Activated naive CD8-positive, alpha-beta T cell treated with anti-CD3 and anti-CD28 coated beads, Interleukin-2, amount 50 U/mL, for 16 hours (primary cell): ENCODE results near the gene HOXB6.

ENCODE experiments used
- DNase-seq: peaks from one replicate; pipeline ENCODE4 v3.0.0-alpha.2; 2020; ENCODE audit warnings: low read depth, low spot score

Gene HOXB6

DNA sequence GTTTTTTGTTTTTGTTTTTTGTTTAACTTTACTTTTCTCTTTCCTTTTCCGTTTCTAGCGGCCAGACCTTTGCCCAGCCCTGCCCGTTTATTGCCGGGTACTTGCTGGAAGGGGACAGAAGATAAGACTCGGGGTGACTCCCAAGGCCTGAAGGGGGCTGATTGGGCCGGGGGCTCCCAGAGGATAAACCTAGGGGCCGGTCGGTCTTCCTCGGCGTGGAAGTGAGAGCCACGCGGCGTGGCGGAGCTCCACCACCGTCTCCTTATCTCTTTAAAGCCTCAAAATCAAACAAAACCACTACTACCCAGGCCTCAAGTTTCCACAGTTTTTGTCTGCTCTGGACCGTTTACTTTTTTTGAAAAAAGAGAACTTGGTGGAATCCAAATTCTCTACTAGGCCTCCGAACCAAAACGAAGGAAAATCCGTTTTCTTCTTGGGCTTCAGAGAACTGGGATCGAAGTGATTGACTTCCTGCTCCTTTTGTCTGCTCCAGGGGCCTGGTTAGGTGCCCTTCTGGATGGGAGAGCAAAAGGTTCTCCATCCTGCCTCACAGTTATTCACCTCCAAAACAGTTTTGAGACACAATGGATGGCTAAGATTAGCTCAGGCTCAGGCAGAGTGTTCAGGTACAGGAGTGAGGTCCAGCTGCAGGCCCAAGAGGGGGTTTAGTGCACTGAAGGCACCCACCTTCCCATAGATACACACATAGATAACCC, 29.9 kb upstream of the HOXB6 start:
- DNase-seq = no peak

DNA sequence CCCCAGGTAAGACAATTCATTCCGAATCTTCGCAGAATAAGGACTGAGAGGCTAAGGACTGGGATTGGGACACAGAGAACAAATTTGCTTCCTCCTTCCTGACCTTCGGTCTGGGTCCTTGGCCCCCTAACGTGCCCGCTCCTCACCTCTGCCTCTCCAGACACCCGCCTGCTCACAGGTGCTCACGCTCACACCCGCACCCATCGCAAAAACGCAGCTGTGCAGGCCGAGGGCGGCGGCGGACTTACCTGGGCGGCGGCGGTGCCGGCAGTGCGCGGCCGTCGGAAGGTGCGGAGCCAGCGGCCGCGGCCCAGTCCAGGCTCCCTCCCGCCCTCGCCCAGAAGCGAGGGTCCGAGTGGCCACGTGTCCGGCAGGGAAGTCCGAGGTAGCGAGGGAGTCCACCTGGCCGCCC, 28.5 kb upstream of the HOXB6 start:
- no peak for DNase-seq

DNA sequence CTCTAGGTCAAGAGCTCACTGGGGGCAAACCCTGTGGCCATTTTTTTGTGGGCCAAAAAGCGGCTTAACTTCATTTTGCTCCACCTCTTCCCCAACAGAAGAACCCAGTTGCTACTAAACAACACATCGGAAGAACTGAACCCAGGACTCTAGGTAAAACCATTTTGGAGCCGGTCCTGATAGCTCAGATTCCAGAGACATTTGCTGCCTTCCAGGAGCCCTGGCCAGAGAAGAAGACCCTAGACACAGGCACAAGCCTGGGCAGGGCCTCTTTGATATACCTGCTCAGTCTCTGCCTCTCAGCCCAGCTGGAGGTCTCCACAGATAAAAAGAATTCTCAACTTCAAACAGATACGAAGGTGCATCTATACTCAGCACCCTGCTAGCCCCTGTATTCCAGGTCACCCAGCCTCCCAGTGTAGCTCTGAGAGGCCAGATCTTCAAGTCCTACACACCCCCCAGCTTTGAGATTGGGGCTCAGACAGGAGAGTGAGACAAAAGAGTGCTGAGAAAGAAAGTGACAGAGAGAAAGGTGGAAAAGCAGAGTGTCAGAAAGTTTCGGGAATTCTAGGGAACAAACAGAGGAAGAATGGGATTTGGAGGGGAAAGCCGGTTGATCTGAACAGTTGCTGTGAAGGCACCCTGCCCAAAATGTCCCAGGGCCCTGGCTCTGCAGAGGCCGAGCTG, 27.9 kb upstream of the HOXB6 start:
- DNase-seq = no peak

DNA sequence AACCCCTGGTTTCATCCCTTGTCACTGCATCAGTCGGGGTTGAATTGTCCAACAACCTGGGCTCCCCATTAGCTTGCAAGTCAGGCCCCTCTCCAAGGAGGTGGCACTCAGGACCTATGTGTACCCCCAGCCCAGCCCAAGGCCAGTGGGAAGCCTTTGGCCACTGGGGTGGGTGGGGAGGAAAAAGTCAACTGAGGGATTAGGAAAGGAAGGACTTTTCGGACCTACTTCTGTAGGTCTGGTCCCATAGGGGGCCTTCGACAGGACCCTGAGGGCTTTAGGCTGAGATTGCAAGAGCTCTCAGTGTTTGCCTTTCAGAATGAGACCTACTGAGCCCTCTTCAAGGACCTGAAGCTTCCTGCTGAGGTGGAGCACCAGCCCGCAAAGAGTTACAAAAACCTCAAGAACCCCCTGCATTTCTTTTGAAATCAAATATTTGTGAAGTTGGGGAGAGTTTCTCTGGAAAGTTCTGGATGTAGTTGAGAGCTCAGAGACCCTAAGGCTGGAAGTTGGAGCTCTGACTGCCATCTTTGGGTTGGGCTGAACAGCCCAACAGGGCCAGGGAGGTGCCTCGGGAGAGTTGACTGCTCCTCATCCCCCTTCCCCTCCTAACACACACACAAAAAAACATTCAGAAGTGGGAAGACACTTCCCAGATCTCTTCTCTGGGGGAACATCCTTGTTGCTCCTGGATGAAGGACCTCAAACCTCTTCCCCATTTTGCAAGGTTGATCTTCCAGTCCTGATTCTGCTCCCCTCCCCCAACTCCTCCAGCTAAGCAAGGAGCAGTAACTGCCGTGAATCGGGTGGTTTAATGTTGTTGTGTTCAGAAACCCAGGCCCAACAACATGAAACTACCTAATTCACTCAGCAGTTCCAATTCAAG, 27.1 kb upstream of the HOXB6 start:
- no peak for DNase-seq

DNA sequence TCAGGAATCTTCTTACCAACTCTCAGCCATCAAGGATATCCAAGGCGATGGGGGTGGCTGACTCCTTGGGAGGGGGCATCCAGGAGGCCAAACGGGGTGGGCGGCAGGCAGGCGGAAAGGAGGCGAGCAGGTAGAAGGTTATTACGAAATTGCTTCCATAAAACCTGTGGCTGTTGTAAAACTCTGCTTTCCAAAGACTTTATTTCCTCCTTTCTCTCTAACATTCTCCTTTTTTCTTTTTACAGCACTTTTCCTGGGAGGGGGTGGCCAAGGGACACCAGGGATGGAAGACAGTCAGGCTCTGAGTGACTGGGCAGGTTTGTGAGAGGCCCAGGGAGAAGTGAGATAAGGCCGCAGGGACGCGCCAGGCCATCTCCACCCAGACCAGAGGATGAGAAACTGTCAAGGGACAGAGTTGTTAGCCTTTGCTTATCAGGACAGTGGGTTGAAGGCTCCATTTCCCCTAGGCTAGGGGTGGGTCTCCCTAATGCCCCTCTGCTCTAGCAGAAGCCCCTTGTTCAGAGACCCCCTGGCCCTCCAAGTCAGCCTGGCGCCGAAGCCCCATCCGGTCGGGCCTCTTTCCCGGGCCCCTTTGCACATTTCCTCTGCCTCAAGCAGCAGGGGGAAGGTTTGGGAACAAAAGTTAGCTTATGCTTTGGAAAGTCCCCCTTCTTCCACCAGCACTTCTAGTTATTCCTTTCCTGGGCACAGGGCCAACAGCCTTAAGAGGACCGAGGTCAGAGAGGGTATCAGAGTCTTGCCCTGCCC, 26.3 kb upstream of the HOXB6 start:
- no peak for DNase-seq

DNA sequence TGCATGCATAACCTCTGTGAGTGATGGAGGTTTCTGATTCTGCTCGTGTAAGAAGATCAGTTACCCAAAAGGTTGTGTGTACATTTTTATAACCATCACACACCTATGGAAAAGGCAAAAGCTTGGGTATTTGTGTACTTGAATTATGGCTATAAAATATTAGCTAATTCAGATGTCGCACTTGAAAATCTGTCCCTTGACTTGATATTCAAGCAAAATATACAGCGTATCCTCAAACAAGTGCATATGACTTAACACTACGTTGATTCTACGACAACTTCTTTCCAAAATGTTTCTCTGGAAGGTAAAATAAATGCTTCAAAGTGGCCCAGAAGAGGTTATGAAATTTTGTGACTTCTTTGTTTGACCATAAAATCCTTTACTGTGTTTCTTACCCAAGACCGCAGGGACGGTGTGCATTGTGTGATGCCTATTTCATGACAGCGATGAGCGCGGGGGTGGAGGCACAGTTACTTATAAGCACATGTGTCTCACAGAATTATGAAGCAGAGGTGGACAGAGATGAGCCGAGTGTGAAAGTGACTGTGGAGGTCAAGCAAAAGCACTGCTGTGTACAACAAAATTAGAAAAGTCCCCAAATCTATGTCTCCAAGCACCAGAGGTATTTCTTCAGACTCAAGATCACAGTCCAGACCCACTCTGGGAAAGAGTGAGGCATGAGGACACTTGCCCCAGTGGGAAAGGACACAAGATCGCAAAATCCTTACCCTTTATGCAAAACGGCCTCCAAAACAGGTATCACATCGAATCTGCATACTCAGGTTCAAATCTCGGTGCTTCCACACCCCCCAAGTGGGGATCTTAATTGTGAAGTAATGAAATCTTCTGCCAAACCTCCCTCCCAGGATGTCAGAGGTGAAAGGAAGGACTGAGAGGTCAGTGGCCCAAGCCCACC, 25.5 kb upstream of the HOXB6 start:
- DNase-seq = no peak

DNA sequence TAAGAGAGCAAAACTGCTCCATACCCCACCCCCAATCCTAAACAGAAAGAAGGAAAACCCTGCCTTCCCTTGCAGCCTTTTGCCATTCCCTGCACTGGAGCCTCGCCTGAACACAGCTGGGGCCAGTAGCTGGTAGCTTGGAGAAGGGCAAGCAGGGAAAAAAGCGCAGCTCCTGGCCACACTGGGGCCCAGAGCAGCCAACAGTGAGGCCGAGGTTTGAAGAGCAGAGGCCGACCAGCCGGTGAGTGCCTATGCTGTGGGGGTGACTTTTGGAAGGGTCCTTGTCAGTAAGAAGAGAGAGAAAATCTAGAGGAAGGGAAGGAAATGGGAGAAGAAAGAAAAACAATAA, 24.6 kb upstream of the HOXB6 start:
- no peak for DNase-seq

DNA sequence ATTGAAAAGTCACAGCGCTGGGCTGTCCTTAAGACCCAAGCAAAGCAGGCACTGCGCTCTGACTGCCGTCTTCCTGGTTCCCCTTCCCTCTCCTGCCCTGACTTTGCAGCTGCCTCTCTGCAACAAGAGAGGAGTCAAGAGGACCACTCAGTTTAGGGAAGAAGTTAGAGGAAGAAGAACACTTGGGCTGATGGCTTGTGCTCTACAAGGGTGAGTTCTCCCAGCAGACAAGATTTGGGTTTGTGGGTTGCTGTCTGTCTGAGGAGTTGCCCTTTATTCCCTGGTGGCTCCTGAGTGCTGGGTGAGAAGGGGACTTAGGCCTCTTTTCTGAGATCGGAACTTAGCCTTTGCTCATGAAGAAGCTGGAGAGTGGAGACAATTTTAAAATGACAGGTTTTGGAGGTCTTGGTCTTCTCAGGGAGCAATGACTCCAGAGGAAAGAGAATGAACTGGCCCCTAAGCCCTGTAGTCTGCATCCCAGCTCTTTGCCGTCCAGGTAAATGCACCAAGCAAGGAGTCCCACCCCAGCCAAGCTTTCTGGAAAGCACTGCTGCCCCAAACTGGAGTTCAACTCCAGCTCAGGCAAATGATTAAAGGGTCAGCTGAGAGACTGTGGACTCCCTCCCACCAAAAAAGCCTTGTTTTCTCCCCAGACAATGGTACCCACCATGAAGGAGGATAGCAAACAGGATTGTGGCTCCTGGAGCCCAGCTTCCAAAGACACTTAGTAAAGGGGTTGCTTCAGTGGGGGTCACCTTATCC, 24.0 kb upstream of the HOXB6 start:
- DNase-seq = no peak

DNA sequence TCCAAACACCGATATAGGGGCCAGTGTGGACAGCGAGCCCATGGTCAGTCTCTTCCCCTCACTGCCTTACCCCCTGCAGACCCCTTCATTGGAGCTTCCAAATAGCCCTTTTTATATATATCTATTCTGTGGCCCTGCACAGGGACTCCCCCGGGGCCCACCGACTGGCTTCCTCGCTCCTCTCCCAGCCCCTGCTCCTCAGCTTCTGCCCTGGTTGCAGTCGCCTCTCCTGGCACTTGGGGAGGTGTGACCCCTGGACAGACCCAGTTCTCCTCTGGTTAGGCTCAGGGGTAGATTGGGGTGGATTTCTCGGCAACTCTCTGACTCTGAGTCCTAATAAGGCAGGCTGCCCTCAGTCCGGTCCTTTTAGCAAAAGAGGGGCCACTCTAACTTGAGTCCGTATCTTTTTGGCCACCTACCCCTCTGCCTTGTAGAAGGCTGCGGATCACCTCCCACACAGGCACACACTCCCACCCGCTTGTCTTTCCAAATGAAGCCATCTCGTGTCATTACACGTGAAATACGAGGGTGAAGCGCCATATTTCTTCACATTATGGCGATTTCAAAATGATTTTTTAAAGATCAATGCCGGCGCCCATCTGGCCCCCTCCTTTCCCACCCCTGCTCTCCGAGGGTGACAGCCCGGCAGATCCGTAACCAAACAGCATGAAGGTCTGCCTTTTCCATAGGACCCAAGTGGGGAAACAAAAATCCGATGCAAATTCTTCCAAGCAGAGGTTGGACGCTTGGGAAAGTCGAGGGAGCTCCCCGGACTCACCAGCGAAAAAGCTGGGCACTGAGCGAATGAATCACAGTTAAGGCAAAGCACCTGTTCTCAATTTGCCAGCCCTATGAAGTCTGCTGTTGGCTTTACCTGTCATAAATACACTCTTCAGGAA, 23.1 kb upstream of the HOXB6 start:
- no peak for DNase-seq

DNA sequence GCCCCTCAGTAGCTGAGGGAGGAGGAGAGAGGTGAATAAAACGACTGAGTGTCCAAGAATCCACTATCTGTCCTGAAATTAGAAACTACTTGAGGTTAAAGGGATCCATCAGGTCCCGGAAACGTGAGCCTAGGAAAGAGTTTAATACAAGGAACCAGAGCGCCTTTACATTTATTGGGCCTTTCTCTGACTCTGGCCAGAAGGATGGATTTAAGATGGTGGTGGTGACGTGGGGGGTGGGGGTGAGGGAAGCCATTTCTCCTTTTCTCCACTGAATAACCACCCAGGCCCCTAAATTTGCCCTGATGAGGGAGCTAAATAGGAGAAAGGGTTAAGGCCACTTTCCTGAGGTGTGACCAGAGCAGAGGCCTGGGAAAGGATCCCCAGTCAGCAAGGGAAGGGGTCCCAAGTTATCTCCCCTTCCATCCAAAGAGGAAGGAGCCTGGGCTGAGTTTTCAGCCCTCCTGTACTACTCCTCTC, 22.4 kb upstream of the HOXB6 start:
- no peak for DNase-seq

DNA sequence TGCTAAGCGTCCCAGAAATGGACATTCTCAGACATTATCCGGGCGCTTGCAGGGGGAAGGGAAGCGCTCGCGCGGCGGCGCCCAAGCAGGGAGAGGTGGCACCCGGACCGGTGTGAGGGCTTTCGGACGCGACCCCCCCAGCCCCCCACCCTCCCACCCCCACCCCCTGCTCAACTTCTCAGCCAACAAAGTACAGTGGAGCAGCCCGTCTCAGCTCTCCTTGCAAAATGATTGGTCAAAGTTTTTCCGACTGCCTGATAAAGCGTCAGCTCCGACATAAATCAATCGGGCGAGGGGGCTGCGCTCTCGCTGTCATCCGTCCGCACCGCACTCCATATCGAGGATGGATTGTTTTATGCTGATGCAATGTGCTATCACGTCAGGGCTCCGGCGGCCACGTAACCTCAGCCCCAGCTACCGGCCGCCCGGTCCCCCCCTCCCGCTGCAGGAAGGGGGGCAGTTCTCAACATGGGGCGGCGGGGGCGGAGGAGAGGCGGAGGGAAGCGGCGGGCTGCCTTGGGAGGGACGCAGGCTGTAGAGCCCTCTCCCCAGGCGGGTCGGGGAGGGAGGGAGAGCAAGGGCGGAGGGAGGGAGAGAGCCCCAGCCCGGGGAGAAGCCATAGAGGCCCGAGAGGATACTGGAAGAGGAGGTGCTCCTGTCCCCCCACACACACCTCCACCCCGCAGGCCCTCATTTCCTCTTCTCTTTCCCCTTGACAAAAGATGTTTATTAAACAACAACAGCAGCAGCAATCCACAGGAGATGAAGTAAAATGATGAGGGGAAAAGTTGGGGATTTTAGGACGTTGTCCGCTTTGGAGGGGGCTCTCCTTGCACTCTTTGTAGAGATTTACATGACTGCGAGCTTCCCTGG, 21.7 kb upstream of the HOXB6 start, which contains the start of gene HOXB9:
HOXB9 (minus strand) TSS at position 114 of the 873 bp plus-strand sequence; CDS start at position 25, 89 bp downstream.
- DNase-seq = no peak

DNA sequence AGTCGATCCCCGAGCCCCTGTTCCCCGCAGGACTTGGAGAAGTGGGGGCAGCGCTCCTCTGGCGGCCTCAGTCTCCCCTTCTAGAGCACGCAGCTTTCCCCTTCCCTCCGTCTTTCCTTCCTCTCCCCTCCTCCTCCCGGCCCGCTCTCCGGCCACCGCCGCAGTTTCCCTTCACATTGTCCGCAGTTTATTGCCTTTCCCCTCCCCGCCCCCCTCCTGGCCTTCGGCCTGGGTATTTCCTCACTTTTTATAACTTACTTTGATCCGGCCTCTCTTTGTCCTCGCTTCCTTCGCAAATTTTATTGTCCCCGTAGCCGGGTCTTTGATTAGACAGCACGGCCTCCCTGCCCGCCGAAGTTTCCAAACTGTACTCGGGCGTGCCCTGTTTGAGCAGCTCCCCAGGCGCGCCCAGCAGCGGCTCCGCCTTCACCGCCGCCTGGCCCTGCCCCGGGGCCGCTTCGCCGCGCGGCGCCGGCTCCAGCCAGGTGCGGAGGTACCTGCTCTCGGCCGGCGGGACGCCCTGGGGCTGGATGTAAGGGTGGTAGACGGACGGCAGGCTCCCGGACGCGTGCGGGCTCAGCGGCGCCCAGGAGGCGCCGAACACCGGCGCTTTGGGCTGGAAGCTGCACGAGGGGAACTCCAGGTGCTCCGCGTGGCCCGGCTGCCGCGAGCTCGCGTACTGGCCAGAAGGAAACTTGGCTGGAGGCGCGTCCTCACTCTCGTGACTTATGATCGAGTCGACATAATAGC, 20.9 kb upstream of the HOXB6 start:
- no peak for DNase-seq

DNA sequence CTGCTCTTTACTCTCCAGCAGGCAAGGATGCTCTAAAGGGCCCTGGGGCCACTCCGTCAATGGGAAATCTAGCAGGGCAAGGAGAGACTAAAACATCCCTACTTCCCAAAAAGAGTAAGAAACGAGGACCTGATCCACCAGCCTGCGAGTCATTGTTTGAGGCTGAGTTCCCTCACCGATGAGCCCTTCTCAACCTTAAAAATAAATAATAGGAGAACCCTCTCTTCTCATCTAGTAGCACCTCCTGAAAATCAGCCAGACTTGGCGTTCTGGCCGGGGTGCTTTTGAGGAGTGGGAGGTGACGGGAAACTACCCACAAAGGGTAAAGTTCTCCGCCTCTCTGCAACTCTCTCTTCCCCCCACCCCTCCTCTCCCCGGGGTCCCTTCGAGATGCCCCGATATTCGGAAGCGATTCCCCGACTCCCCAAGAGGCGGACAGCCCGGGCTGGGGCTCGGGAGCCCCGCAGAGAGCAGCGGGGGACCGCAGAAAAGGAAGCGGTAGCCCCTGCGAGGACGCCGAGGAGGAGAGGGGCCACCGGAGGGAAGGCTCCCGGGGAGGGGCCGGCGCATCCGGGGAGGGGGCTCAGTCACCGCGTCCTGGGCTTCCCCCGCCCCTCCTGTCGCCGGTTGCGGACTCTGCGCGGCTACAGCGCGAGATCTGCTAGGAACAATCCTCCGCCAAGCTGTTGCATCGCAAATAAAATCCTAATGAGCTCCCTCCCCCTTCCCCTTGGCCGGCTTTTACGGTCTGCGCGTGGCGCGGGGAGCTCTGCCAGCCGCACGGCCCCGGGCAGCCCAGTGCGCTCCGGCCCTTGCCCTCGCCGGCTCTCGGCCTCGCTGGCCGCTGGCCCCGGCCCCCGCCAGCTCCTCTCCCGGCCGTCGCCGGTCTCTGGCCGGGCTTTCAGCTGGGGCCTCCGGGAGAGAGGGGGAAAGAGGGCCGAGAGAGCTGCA, 20.0 kb upstream of the HOXB6 start:
- DNase-seq = no peak

DNA sequence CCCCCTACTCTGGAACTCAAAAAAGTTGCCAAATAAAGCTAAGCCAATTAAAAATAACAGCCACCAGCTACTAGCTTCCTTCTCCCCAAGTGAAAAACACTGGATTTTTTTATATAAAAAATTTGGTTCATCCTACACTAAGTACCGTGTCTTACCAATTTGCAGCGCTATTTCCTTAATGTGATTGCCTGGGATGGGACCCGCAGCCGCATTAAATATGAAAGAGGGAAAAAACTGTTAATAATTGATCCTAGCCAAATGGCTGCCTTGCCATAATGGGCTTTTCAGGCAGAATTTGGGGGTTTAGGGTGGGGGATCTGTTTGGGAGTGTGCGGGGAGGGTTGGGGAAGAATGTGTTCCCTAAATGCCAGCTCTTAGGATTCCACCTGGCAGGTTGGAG, 19.3 kb upstream of the HOXB6 start:
- no peak for DNase-seq

DNA sequence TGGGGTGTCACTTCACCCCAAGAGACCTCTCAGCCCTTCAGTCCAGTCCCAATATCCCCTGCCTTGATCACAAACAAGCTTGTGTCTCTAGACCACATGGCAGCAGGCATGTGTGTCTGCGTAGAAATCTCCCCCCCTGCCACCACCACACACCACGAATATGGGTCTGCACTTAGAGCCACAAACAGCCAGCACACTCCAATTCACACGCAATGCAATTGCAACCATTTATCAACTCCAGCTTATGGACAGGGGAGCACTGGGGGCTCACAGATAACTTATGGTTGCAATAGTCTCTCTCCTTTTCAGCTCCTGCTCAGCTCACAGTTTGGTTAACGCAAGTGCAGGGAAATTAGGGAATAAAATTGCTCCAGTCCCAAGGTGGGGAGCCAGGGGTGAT, 18.8 kb upstream of the HOXB6 start:
- no peak for DNase-seq

DNA sequence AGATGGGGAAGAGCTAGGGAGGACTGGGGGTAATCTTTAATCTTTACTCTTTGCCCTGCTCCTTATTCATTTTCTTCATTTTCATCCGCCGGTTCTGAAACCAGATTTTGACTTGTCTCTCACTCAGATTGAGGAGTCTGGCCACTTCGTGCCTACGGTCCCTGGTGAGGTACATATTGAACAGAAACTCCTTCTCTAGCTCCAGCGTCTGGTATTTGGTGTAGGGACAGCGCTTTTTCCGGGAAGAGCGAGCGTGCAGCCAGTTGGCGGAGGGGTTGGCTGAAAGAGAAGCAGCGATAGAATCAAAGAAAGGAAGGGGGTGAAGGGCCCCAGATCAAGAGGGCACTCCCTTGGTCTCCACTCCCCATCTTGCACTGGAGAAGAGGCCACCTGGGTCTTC, 18.1 kb upstream of the HOXB6 start:
- no peak for DNase-seq
